ENCODE results near the gene SRSF8.
"Not testable (repeated sequence)": the region's sequence is repeated elsewhere in the genome, so short reads cannot be mapped to it uniquely, and the experiment has no call there.

SRSF8 gene

DNA sequence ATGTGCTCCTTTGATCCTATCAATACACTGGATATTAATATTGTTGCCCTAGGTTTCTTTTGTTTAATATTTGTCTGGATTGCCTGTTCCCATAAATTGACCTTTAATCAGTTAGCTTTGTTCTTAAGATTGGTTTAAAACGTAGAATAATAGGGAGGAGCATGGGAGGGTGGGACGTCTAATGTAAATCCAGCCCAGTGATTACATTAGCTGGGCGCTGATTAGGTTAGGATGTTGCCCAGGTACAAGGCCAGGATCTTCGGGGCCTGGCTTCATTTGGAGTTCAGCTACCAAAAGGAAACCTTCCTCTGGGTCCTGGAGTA, at the start of gene SRSF8:
Gene SRSF8 (plus strand): TSS at position 204 of the 323 bp plus-strand sequence. CDS start 308 bp downstream, outside the sequence.
- H3K27ac ChIP-seq = peak within 1 kb of the TSS; percentile 95 to 99
- no peak for DNase-seq (ENCODE audit: low spot score)
- TF ChIP-seq, protein P1, sequence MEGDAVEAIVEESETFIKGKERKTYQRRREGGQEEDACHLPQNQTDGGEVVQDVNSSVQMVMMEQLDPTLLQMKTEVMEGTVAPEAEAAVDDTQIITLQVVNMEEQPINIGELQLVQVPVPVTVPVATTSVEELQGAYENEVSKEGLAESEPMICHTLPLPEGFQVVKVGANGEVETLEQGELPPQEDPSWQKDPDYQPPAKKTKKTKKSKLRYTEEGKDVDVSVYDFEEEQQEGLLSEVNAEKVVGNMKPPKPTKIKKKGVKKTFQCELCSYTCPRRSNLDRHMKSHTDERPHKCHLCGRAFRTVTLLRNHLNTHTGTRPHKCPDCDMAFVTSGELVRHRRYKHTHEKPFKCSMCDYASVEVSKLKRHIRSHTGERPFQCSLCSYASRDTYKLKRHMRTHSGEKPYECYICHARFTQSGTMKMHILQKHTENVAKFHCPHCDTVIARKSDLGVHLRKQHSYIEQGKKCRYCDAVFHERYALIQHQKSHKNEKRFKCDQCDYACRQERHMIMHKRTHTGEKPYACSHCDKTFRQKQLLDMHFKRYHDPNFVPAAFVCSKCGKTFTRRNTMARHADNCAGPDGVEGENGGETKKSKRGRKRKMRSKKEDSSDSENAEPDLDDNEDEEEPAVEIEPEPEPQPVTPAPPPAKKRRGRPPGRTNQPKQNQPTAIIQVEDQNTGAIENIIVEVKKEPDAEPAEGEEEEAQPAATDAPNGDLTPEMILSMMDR (IDR thresholded peaks at IDR 0.05) = no peak
- peak within 1 kb of the TSS; percentile 84 for H3K4me3 ChIP-seq

- not testable (repeated sequence) for H3K27ac ChIP-seq; DNase-seq (ENCODE audit: low spot score); H3K4me3 ChIP-seq
Observed at GRCh38 chr11:95021468-95021867, 45.3 kb upstream of the SRSF8 start.

GRCh38 chr11:95024958-95025357, 41.8 kb upstream of the SRSF8 start, which contains the start of gene KDM4E:
KDM4E (plus strand) TSS chr11:95025258; CDS start chr11:95025558, 300 bp downstream.
- H3K4me3 ChIP-seq = no peak within 1 kb of the TSS
- no peak for DNase-seq (ENCODE audit: low spot score)
- no peak within 1 kb of the TSS for H3K27ac ChIP-seq
- TF ChIP-seq, protein P1 (IDR thresholded peaks at IDR 0.05) = no peak

DNA sequence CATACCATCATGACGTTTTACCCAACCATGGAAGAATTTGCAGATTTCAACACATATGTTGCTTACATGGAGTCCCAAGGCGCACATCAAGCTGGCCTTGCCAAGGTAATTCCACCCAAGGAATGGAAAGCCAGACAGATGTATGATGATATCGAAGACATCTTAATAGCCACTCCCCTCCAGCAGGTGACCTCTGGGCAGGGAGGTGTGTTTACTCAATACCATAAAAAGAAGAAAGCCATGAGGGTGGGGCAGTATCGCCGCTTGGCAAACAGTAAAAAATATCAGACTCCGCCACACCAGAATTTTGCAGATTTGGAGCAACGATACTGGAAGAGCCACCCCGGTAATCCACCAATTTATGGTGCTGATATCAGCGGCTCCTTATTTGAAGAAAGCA, 41.1 kb upstream of the SRSF8 start:
- H3K4me3 ChIP-seq; DNase-seq (ENCODE audit: low spot score); H3K27ac ChIP-seq: not testable (repeated sequence)

GRCh38 chr11:95028357-95028756, 38.4 kb upstream of the SRSF8 start:
- DNase-seq (ENCODE audit: low spot score) = no peak
- H3K4me3 ChIP-seq = no peak overlapping the region
- TF ChIP-seq, protein P1 (IDR thresholded peaks at IDR 0.05) = no peak
- H3K27ac ChIP-seq = no peak overlapping the region

GRCh38 chr11:95033051-95033450, 33.7 kb upstream of the SRSF8 start:
- TF ChIP-seq, protein P1 (IDR thresholded peaks at IDR 0.05) = no peak
- H3K27ac ChIP-seq = no peak overlapping the region

GRCh38 chr11:95035316-95035715, 31.4 kb upstream of the SRSF8 start:
- H3K27ac ChIP-seq = no peak overlapping the region
- H3K4me3 ChIP-seq = no peak overlapping the region
- TF ChIP-seq, protein P1 (IDR thresholded peaks at IDR 0.05) = no peak
- no peak for DNase-seq (ENCODE audit: low spot score)

More at GRCh38 chr11:95033051-95033450, 33.7 kb upstream of the SRSF8 start:
- no peak for DNase-seq (ENCODE audit: low spot score)
- no peak overlapping the region for H3K4me3 ChIP-seq

GRCh38 chr11:95037356-95038035, 29.2 kb upstream of the SRSF8 start:
- not testable (repeated sequence) for DNase-seq (ENCODE audit: low spot score); H3K27ac ChIP-seq
- H3K4me3 ChIP-seq = peak overlapping the region; percentile 60

GRCh38 chr11:95042239-95042638, 24.5 kb upstream of the SRSF8 start:
- TF ChIP-seq, protein P1 (IDR thresholded peaks at IDR 0.05) = no peak
- DNase-seq (ENCODE audit: low spot score) = no peak
- Histone ChIP-seq H3K27ac (no peak overlapping the region), H3K4me3 (no peak overlapping the region)

All from coronary artery (tissue), 2 donors.